ENCODE data around the gene RGL1. TPM values are rescaled to one million over a fixed set of nuclear protein-coding genes. Genes with fewer than 3 reads are reported as not detected.

The RGL1 gene
- total RNA-seq, 1 experiment from 2014 or later: 1.5 TPM

GRCh38 chr1:183965726-183966125 lies 160.8 kb downstream of the RGL1 start:
- no peaks in the 10 kb centered on the region for H3K36me3 ChIP-seq (ENCODE audit: low read depth, low read length)
- intact Hi-C loops (cut with micrococcal nuclease): no loop called here
- no peak overlapping the region for H2AFZ ChIP-seq (ENCODE audit: low read length)
- H3K9me2 ChIP-seq (replicated peaks; ENCODE audit: low read length): no peaks in the 10 kb centered on the region
- no peaks in the 10 kb centered on the region for H3K27me3 ChIP-seq (ENCODE audit: low read length)
- ATAC-seq: no peak
- no peak overlapping the region for H3K9ac ChIP-seq (ENCODE audit: low read length)
- POLR2A ChIA-PET (ENCODE audit: unreplicated experiment): interaction anchor here (0.6 kb wide), 1 partner anchor 735 kb away, joined by 3 read pairs; no protein-coding TSS in a partner anchor
- CTCF ChIA-PET: no interaction called here
- H3F3A ChIP-seq (ENCODE audit: low read length, unreplicated experiment): no peaks in the 10 kb centered on the region
- no peak overlapping the region for H3K27ac ChIP-seq (ENCODE audit: low read length)
- no peaks in the 10 kb centered on the region for H3K9me3 ChIP-seq (ENCODE audit: low read length)
- no peak for TF ChIP-seq EZH2phosphoT487 (IDR thresholded peaks at IDR 0.05; ENCODE audit: borderline replicate concordance, low read length)
- TF ChIP-seq CTCF (conservative IDR thresholded peaks at IDR 0.05; ENCODE audit: low read depth, low read length): no peak
- TF ChIP-seq EZH2 (IDR thresholded peaks at IDR 0.05; ENCODE audit: low read length, unreplicated experiment): no peak
- no peak overlapping the region for H3K4me2 ChIP-seq (ENCODE audit: low read length)
- H3K4me1 ChIP-seq (ENCODE audit: insufficient read depth, low read length): no peaks in the 10 kb centered on the region
- no TSS peak for BruUV-seq (replicated peaks)
- H3K79me2 ChIP-seq (ENCODE audit: low read length): no peaks in the 10 kb centered on the region
- H3K4me3 ChIP-seq (ENCODE audit: low read length): no peak overlapping the region
- no peak for DNase-seq
- no peaks in the 10 kb centered on the region for H4K20me1 ChIP-seq (ENCODE audit: low read length)

GRCh38 chr1:183966487-183966886 lies 161.6 kb downstream of the RGL1 start:
- Histone ChIP-seq H2AFZ (ENCODE audit: low read length) (no peak overlapping the region), H3K79me2 (ENCODE audit: low read length) (no peaks in the 10 kb centered on the region), H3F3A (ENCODE audit: low read length, unreplicated experiment) (no peaks in the 10 kb centered on the region), H3K9me3 (ENCODE audit: low read length) (no peaks in the 10 kb centered on the region), H3K4me1 (ENCODE audit: insufficient read depth, low read length) (no peaks in the 10 kb centered on the region), H3K4me3 (ENCODE audit: low read length) (no peak overlapping the region), H3K9me2 (replicated peaks; ENCODE audit: low read length) (no peaks in the 10 kb centered on the region), H3K4me2 (ENCODE audit: low read length) (no peak overlapping the region), H4K20me1 (ENCODE audit: low read length) (no peaks in the 10 kb centered on the region), H3K27ac (ENCODE audit: low read length) (no peak overlapping the region), H3K9ac (ENCODE audit: low read length) (no peak overlapping the region), H3K36me3 (ENCODE audit: low read depth, low read length) (no peaks in the 10 kb centered on the region), H3K27me3 (ENCODE audit: low read length) (no peaks in the 10 kb centered on the region)
- DNase-seq (no peak), ATAC-seq (no peak)
- CTCF ChIA-PET: no interaction called here
- POLR2A ChIA-PET (ENCODE audit: unreplicated experiment): no interaction called here
- intact Hi-C loops (cut with micrococcal nuclease): no loop called here
- TF ChIP-seq EZH2phosphoT487 (IDR thresholded peaks at IDR 0.05; ENCODE audit: borderline replicate concordance, low read length): no peak
- no peak for TF ChIP-seq EZH2 (IDR thresholded peaks at IDR 0.05; ENCODE audit: low read length, unreplicated experiment)
- no TSS peak for BruUV-seq (replicated peaks)

- ATAC-seq (no peak), DNase-seq (no peak)
- no peaks in the 10 kb centered on the region for H3K36me3 ChIP-seq (ENCODE audit: low read depth, low read length)
- no peak overlapping the region for H3K9ac ChIP-seq (ENCODE audit: low read length)
- no peaks in the 10 kb centered on the region for H3K27me3 ChIP-seq (ENCODE audit: low read length)
- BruUV-seq (replicated peaks): no TSS peak
- POLR2A ChIA-PET (ENCODE audit: unreplicated experiment): no interaction called here
- H2AFZ ChIP-seq (ENCODE audit: low read length): no peak overlapping the region
- CTCF ChIA-PET: no interaction called here
- no peaks in the 10 kb centered on the region for H4K20me1 ChIP-seq (ENCODE audit: low read length)
- H3K4me2 ChIP-seq (ENCODE audit: low read length): no peak overlapping the region
- no peaks in the 10 kb centered on the region for H3K4me1 ChIP-seq (ENCODE audit: insufficient read depth, low read length)
- no peak overlapping the region for H3K27ac ChIP-seq (ENCODE audit: low read length)
- no peak overlapping the region for H3K4me3 ChIP-seq (ENCODE audit: low read length)
- no peak for TF ChIP-seq CTCF (conservative IDR thresholded peaks at IDR 0.05; ENCODE audit: low read depth, low read length)
- TF ChIP-seq EZH2phosphoT487 (IDR thresholded peaks at IDR 0.05; ENCODE audit: borderline replicate concordance, low read length): no peak
- no peak for TF ChIP-seq EZH2 (IDR thresholded peaks at IDR 0.05; ENCODE audit: low read length, unreplicated experiment)
- H3K79me2 ChIP-seq (ENCODE audit: low read length): no peaks in the 10 kb centered on the region
- no peaks in the 10 kb centered on the region for H3K9me3 ChIP-seq (ENCODE audit: low read length)
- intact Hi-C loops (cut with micrococcal nuclease): no loop called here
- H3F3A ChIP-seq (ENCODE audit: low read length, unreplicated experiment): no peaks in the 10 kb centered on the region
- H3K9me2 ChIP-seq (replicated peaks; ENCODE audit: low read length): no peaks in the 10 kb centered on the region
These were observed 163.0 kb downstream of the RGL1 start for GRCh38 chr1:183967914-183968313.

Measured in PC-3 (cell line).